ENCODE results near the gene TPST2.

DNA sequence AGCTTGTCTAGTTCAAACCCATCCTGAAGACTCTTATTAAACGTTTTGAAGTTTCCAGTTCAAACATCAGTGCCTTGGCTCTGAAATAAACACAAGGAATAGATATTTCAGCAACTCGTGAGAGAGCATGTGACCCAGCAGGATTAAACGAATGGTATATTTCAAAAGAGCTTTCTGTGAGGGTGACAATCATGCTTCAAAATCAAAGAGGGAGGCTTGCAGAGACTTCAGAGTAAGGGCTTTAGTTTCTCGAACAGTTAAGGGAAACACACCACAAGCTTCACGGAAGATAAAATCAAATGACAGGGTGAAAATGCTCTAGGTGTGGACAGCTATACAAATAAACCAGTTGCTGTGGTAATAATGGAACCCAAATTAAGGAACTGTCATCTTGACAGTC, 107.8 kb downstream of the TPST2 start:
- TF ChIP-seq CTCF (IDR thresholded peaks at IDR 0.05) (no peak), POLR2A (IDR thresholded peaks at IDR 0.05) (no peak)

All from adrenal gland (tissue), 5 donors.